IPS DF 19.7 (cell line): ENCODE data around the gene ABTB1.
"Not testable (repeated sequence)": the region's sequence is repeated elsewhere in the genome, so short reads cannot be mapped to it uniquely, and the experiment has no call there.

Experiments
- DNase-seq: peaks from one replicate; pipeline ENCODE4 v3.0.0-alpha.2; 2013; ENCODE audit warnings: low read depth, low spot score

ABTB1 gene

GRCh38 chr3:127671523-127672428, 976 bp upstream of the ABTB1 start:
- no peak for DNase-seq

- DNase-seq, result no peak
Observed at GRCh38 chr3:127673191-127674100, 694 bp downstream of the ABTB1 start.

DNA sequence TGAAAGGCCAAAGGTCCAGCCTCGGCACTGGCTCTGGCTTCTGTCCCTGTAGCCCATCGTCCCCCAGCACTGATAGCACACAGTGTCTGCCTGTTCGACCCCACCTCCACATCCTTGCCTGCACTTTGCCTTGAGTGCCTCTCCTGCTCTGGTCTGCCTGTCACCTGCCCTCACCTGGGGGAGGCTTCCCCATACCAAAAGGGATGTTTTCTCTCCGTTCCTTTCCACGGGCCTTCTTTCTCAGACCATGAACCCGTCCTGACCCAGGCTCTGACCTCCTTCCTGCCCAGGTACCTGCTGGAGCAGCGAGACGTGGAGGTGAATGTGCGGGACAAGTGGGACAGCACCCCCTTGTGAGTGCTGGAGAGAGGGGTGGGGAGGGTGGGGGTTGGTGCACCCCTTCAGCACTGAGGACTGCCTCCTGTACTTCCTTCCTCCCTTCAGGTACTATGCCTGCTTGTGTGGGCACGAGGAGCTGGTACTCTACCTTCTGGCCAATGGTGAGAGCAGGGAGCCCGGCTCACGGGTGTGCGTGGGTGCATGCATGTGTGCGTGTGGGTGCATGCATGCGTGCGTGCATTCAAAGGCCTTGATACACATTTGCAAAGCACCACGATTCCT, 1.5 kb downstream of the ABTB1 start:
- no peak for DNase-seq

DNA sequence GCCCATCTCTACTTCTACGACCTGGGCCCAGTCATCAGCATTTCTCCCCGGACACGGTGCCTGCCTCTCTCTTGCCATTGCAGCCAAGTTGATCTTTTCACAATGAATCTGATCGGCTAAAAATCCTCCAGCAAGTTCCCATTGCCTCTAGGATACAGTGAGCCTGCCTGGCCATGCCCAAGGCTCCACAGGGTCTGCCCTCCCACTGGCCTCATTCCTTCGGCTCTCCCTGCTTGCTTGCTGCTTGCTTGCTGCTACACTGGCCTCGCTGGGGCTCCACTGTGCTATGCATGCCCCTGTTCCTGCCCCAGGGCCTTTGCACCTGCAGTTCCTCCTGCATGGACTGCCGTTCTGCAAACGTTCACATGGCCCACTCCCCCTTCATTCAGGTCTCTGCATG, 2.0 kb downstream of the ABTB1 start:
- no peak for DNase-seq

GRCh38 chr3:127675651-127676391, 3.1 kb downstream of the ABTB1 start:
- DNase-seq, result no peak

DNA sequence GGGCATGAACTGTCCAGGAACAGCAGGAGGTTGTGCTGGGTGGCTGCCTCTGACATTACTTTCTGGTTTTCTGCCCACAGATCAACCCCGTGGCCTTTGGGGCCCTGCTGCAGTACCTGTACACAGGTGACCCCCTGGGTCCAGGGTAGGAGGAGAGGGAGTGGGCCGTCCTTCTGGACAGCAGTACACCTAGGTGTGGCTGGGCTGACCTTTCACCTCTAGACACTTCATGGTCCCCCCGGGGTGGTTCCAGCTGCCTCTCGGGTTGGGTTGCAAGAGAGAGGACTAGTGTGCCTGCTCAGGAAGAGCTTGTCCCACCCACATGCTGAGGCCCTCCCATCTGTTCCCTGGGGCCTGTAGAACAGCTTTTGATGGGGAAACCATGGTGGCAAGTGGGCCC, 3.7 kb downstream of the ABTB1 start:
- no peak for DNase-seq

GRCh38 chr3:127676921-127677351, 4.2 kb downstream of the ABTB1 start:
- no peak for DNase-seq

GRCh38 chr3:127677541-127678314, 5.0 kb downstream of the ABTB1 start:
- no peak for DNase-seq

GRCh38 chr3:127678315-127678599, 5.5 kb downstream of the ABTB1 start:
- DNase-seq, result no peak

DNA sequence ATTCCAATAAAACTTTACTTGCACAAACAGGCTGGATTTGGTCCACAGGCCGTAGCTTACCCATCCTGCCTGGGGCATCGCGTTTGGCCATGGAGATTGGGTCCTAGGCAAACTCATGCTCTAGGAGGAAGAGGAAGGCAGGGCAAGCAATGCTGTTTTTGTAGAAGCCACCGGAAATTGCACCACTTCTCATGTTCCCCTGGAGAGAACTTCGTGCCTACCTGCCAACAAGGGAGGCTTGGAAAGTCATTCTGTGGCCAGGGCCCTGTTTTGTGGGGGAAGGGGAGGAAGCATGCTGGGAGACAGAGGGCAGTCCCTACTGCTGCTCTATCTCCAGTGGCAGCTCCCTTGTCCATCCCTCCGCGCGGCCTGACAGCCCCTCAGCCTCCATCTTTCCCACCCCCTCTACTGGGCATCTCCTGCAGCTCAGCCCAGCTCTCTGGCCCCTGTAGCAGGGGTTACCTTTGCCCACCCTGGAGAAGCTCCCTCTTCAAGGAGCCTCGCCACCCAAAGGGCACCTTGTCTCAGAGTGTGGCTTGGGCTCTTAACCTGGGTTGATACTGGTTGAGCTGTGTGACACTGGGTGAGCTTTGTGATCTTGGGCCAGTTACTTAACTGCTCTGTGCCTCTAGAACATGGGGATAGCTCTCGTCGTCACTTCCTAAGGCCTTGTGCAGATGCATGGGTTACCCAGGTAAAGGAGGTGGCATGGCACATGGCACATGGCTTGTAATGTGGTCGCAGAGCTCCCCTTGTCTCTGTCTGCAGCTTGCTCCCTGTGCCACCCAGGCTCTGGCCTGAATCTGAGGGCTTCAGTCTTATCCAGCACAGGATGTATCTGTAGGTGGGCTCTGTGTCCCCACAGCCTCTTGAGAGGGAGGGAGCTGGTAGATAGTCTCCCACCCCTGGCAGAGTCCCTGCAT, 6.1 kb downstream of the ABTB1 start:
- DNase-seq, result no peak

GRCh38 chr3:127679534-127680145, 6.9 kb downstream of the ABTB1 start:
- DNase-seq, result no peak

GRCh38 chr3:127680146-127680661, 7.5 kb downstream of the ABTB1 start:
- DNase-seq, result no peak

DNA sequence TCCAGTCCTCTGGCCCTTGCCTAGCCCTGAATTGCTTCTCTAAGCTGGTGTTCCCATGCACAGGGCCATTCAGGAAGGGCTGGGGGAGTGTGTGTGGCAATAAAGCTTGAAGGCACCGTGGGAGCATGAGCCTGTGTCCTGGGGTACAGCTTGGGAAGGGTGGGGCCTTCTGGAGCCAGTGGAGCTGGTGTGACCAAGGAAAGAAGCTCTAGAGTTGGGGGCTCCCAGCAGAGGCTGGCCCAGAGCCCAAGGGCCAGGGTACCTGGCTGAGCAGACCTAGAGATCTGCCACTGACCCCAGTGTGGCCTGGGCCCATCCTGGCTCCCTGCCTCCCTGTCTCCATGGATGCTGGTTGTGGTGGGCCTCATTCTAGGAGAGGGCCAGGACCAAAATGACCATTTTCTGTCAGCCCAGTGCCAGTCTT, 8.1 kb downstream of the ABTB1 start:
- no peak for DNase-seq

- DNase-seq, result not testable (repeated sequence)
Observed at GRCh38 chr3:127682175-127682554, 9.4 kb downstream of the ABTB1 start.

GRCh38 chr3:127682561-127682960, 9.8 kb downstream of the ABTB1 start:
- no peak for DNase-seq

DNA sequence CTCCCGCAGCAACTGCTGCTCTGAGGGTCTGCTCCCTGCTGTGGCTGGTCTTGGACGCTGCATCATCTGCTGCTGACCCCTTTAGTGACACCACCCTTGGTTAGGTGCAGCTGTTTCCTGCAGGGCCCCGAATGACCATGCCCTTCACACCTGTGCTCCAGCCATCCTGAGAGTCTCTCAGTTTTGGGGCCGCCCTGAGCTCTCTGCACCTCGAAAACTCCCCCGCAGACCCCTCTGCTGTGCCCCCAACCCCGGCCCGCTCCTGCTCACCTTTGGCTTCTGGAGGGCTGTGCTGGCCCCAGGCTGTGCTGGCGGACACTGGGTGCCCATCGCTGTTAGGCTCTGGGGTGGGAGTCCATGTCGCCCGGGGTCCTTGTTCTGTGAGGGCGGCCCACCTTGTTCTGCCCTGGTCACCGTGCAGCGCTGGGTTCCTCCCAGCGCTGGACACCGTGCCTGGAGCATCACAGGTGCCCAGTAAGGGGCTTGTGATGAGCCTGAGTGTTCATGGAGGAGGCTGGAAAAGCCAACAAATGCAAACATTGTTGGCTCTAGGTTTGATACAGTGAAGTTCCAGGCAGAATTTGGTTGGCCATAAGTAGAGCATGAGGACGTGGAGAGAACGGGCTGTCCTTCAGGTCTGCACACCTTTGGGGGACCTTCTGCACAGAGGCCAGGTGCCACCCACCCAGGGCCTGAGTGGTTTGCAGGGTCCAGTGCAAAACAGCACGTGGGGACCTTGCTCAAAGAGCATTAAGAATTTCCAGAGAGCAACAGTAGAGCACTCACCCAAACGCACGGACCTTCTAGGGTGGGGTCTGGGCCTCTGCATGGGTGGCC, 12.3 kb downstream of the ABTB1 start:
- DNase-seq, result no peak

DNA sequence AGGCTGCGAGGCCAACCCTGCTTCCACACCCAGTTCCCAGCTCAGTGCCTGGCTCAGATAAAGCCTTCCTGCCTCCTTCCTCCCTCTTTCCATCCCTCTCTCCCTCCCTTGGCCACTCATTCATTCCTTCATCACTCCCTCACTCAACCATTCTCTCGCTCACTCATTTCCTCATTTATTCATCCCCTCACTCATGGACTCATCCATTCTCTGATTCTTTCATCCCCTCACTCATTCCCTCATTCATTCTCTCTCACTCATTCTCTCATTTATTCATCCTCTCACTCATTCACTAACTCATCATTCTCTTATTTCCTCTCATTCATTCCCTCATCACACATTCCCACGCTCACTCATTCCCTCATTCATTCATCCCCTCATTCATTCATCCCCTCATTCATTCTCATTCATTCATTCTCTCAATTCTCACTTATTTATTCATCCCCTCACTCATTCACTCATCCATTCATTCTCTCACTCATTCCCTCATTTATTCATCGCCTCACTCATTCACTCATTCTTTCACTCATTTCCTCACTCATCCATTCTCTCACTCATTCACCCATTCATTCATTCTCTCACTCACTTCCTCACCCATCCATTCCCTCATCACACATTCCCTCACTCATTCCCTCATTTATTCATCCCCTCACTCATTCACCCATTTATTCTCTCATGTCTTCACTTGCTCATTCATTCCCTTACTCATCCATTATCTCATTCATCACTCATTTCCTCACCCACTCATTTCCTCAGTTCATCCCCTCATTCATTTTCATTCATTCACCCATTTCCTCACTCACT, 13.2 kb downstream of the ABTB1 start:
- DNase-seq, result no peak
